ENCODE measurements around the gene TRIP12.

DNA sequence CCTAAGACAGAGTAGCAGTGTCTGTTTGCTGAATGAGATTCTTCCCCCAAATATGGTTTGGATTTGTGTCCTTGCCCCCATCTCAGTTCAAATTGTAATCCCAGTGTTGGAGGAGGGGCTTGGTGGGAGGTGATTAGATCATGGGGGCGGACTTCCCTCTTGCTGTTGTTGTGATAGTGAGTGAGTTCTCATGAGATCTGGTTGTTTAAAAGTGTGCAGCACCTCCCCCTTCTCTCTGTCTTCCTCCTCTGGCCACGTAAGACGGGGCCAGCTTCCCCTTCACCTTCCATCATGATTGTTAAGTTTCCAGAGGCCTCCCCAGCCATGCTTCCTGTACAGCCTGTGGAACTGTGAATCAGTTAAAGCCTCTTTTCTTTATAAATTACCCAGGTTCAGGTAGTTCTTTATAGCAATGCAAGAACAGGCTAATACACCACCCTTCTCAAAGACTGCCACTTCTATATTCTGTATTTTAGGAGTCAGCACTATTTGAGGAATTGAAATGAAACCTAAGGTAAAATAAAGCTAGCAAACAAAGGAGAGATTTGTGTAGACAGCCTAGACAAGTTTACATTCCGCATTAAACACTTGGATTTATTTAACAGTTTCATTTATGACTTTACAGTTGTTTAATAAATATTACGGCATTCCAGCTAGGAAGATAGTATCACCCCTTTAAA is 22.1 kb upstream of the TRIP12 start:
- TF ChIP-seq EP300 (conservative IDR thresholded peaks at IDR 0.05; ENCODE audit: poor library complexity, severe bottlenecking), result no peak
- no peak for TF ChIP-seq SMC3 (conservative IDR thresholded peaks at IDR 0.05; ENCODE audit: poor library complexity)
- TF ChIP-seq, protein P1, sequence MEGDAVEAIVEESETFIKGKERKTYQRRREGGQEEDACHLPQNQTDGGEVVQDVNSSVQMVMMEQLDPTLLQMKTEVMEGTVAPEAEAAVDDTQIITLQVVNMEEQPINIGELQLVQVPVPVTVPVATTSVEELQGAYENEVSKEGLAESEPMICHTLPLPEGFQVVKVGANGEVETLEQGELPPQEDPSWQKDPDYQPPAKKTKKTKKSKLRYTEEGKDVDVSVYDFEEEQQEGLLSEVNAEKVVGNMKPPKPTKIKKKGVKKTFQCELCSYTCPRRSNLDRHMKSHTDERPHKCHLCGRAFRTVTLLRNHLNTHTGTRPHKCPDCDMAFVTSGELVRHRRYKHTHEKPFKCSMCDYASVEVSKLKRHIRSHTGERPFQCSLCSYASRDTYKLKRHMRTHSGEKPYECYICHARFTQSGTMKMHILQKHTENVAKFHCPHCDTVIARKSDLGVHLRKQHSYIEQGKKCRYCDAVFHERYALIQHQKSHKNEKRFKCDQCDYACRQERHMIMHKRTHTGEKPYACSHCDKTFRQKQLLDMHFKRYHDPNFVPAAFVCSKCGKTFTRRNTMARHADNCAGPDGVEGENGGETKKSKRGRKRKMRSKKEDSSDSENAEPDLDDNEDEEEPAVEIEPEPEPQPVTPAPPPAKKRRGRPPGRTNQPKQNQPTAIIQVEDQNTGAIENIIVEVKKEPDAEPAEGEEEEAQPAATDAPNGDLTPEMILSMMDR (IDR thresholded peaks at IDR 0.05; ENCODE audit: poor library complexity, severe bottlenecking), result no peak
- TF ChIP-seq EZH2 (IDR thresholded peaks at IDR 0.05; ENCODE audit: borderline replicate concordance, insufficient read depth, low read length, poor library complexity, severe bottlenecking), result no peak
- no peak for TF ChIP-seq POLR2AphosphoS5 (IDR thresholded peaks at IDR 0.05)
- TF ChIP-seq, protein P2, sequence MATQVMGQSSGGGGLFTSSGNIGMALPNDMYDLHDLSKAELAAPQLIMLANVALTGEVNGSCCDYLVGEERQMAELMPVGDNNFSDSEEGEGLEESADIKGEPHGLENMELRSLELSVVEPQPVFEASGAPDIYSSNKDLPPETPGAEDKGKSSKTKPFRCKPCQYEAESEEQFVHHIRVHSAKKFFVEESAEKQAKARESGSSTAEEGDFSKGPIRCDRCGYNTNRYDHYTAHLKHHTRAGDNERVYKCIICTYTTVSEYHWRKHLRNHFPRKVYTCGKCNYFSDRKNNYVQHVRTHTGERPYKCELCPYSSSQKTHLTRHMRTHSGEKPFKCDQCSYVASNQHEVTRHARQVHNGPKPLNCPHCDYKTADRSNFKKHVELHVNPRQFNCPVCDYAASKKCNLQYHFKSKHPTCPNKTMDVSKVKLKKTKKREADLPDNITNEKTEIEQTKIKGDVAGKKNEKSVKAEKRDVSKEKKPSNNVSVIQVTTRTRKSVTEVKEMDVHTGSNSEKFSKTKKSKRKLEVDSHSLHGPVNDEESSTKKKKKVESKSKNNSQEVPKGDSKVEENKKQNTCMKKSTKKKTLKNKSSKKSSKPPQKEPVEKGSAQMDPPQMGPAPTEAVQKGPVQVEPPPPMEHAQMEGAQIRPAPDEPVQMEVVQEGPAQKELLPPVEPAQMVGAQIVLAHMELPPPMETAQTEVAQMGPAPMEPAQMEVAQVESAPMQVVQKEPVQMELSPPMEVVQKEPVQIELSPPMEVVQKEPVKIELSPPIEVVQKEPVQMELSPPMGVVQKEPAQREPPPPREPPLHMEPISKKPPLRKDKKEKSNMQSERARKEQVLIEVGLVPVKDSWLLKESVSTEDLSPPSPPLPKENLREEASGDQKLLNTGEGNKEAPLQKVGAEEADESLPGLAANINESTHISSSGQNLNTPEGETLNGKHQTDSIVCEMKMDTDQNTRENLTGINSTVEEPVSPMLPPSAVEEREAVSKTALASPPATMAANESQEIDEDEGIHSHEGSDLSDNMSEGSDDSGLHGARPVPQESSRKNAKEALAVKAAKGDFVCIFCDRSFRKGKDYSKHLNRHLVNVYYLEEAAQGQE (IDR thresholded peaks at IDR 0.05; ENCODE audit: borderline replicate concordance), result no peak

All from neural cell (in vitro differentiated cells).